ENCODE measurements around the gene TFAP2B.

DNA sequence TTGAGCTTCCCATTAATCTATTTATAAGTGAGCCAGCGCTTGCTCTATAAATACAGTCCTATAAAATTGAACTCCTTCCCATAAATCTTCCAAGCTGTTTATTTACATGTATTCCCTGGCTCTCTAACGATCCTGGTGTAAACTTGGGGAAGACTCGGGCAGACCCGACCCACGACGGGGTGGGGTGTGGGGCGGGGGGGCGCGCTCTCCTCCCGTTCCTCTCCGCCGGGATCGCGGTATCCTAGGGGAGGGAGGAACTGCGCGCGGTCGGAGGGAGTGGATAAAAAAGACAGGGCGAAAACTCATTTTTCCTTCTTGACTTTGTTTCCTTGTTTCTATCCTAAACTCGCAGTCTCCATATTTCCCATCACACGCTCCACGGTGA lies 31.1 kb downstream of the TFAP2B start:
- TF ChIP-seq POLR2A (IDR thresholded peaks at IDR 0.05; ENCODE audit: low read depth, low read length): no peak
- no peak for TF ChIP-seq POLR2AphosphoS5 (IDR thresholded peaks at IDR 0.05; ENCODE audit: low read depth, low read length)

All from GM12892 (cell line).